HL-60 (cell line): ENCODE results near the gene TTI1.
"Not testable (repeated sequence)": the region's sequence is repeated elsewhere in the genome, so short reads cannot be mapped to it uniquely, and the experiment has no call there.

ENCODE experiments used
- POLR2AphosphoS5 ChIP-seq: IDR thresholded peaks from 2 replicates; pipeline ENCODE4 v1.6.1; 2012; ENCODE audit warnings: low read depth
- TF ChIP-seq, protein P1 (sequence below): IDR thresholded peaks from one replicate; pipeline ENCODE4 v1.5.1; 2011; ENCODE audit warnings: low read length, control low read depth, inconsistent platforms; ENCODE audit not compliant: insufficient read depth

DNA sequence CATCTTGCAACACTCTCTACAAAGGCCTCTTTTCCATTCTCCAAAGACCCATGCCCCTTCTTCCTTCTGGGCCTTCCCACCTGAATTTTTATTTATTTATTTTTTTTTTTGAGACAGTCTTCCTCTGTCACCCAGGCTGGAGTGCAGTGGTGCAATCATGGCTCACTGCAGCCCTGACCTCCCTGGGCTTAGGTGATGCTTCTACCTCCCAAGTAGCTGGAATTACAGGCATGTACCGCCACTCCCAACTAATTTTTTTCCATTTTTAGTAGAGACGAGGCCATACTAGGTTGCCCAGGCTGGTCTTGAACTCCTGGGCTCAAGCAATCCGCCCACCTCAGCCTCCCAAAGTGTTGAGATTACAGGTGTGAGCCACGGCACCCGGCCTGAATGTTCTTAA, 23.8 kb downstream of the TTI1 start:
- TF ChIP-seq, protein P1, sequence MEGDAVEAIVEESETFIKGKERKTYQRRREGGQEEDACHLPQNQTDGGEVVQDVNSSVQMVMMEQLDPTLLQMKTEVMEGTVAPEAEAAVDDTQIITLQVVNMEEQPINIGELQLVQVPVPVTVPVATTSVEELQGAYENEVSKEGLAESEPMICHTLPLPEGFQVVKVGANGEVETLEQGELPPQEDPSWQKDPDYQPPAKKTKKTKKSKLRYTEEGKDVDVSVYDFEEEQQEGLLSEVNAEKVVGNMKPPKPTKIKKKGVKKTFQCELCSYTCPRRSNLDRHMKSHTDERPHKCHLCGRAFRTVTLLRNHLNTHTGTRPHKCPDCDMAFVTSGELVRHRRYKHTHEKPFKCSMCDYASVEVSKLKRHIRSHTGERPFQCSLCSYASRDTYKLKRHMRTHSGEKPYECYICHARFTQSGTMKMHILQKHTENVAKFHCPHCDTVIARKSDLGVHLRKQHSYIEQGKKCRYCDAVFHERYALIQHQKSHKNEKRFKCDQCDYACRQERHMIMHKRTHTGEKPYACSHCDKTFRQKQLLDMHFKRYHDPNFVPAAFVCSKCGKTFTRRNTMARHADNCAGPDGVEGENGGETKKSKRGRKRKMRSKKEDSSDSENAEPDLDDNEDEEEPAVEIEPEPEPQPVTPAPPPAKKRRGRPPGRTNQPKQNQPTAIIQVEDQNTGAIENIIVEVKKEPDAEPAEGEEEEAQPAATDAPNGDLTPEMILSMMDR: not testable (repeated sequence)
- not testable (repeated sequence) for TF ChIP-seq POLR2AphosphoS5
